ENCODE data around the gene AFF1.

Gene AFF1

GRCh38 chr4:86950831-86951525 is 16.2 kb downstream of the AFF1 start:
- DNase-seq: no peak

- DNase-seq: no peak
These were observed 21.2 kb downstream of the AFF1 start for GRCh38 chr4:86955888-86956451.

- no peak for DNase-seq
These were observed 22.4 kb downstream of the AFF1 start for GRCh38 chr4:86957215-86957614.

GRCh38 chr4:86959588-86960500 is 25.0 kb downstream of the AFF1 start:
- no peak for DNase-seq

- no peak for DNase-seq
These were observed 25.7 kb downstream of the AFF1 start for GRCh38 chr4:86960557-86960961.

- peak; percentile 71 to 81 for DNase-seq
These were observed 26.3 kb downstream of the AFF1 start for GRCh38 chr4:86961116-86961515.

GRCh38 chr4:86961605-86962295 is 26.9 kb downstream of the AFF1 start:
- peak; percentile 88 to 92 for DNase-seq

GRCh38 chr4:86963697-86964096 is 28.9 kb downstream of the AFF1 start:
- no peak for DNase-seq

- DNase-seq: no peak
These were observed 30.5 kb downstream of the AFF1 start for GRCh38 chr4:86965019-86965976.

GRCh38 chr4:86967073-86967472 is 32.3 kb downstream of the AFF1 start:
- peak; percentile 57 to 60 for DNase-seq

GRCh38 chr4:86967798-86968197 is 33.0 kb downstream of the AFF1 start:
- DNase-seq: no peak

GRCh38 chr4:86968547-86968946 is 33.7 kb downstream of the AFF1 start:
- DNase-seq: no peak

- no peak for DNase-seq
These were observed 35.9 kb downstream of the AFF1 start for GRCh38 chr4:86970447-86971354.

GRCh38 chr4:86971355-86971683 is 36.5 kb downstream of the AFF1 start:
- no peak for DNase-seq

- peak; percentile 24 to 25 for DNase-seq
These were observed 38.2 kb downstream of the AFF1 start for GRCh38 chr4:86972997-86973396.

GRCh38 chr4:86973668-86974067 is 38.9 kb downstream of the AFF1 start:
- no peak for DNase-seq

- no peak for DNase-seq
These were observed 39.8 kb downstream of the AFF1 start for GRCh38 chr4:86974551-86974994.

GRCh38 chr4:86975927-86976326 is 41.1 kb downstream of the AFF1 start:
- no peak for DNase-seq

GRCh38 chr4:86976801-86977485 is 42.1 kb downstream of the AFF1 start:
- no peak for DNase-seq

- DNase-seq: no peak
These were observed 42.9 kb downstream of the AFF1 start for GRCh38 chr4:86977621-86978184.
